HG03097 (cell line): ENCODE results near the gene IGSF21.

Experiments used
- ATAC-seq: cut with Tn5 transposase; IDR thresholded peaks from one replicate; pipeline ENCODE4 v1.9.1; 2021; ENCODE audit not compliant: unreplicated experiment, low FRiP score

The IGSF21 gene

DNA sequence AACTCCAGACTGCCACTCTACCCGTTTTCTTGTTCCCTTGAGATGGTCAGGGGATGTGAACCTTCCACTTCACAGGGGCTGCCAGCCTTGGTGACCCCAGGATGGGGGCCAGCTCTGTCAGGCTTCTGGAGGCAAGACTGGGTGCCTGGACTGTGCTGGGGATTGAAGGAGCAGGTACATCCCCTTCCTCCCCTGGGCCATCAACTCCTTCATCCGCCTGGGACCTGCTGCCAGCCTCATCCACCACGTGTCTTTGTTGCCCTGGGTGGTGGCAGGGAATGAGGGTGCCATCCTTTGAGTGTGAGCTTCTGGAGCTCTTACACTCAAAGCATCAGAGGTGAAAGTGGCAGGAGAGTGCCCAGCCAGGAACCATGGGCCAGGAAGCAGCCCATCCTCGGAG lies 139.6 kb downstream of the IGSF21 start:
- ATAC-seq: no peak

DNA sequence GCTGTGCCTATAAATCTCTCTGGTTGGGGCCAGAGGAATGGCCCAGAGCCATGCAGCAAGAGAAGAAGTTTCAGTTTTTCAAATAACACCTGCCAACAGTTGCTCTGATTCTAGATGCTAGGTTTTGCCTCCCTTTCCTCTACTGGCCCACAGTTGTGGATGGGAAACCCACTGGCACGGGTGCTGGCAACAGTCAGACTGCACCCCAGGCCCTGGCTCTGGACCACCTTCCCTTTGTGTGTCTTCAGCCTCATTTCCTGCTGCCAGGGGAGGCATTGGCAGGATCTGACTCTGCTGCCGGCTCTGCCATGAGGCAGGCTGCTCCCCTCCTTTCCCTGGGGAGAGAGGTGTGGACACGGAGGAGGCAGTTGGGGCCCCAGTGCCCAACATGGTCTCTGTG lies 142.0 kb downstream of the IGSF21 start:
- ATAC-seq: no peak

- no peak for ATAC-seq
Measured at GRCh38 chr1:18253093-18253492, 145.5 kb downstream of the IGSF21 start.

DNA sequence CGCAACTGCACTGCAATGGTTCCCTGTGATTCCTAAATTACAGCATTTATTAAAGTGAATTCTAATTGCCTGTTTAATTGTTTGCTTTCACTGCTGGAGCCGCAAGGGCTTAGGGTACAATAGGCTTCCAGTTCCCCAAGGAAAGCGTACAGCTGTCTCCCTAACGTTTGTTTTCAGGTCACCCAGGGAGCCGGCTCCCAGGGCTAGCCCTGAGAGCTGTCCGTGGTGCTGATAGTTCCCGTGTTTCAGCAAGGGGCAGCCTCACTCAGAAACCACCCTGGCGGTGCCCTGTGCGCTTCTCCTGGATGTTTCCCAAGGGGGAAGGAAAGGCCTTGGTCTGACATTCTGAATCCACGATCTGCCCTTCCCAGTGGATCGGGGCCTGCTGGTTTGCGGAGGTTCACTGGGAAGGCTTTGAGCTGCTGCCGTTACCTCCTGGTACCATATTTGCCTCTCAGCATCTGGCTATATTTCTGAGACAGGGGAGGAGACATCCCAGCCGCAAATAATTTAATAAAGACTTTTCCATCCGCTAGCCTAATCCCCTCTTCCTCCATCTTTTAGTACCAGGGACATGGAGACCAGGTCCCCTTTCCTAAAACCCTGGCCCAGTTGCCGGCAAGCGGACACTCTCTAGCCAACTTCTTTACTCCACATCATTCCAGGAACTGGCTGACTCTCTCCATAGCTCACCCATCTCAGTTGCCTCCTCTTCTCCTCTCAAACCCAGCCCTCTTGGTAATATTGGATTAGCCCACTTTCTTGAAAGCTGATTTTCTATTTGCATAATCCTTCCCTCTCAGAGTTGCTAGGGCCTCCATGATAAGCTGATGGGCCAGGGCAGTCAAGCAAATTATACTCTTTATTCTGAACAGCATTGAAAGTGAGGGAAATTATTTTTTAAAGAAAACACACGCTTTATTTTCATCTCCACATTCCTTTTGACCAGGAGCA lies 149.0 kb downstream of the IGSF21 start:
- ATAC-seq: no peak

GRCh38 chr1:18257778-18258177 lies 150.2 kb downstream of the IGSF21 start:
- ATAC-seq: no peak

DNA sequence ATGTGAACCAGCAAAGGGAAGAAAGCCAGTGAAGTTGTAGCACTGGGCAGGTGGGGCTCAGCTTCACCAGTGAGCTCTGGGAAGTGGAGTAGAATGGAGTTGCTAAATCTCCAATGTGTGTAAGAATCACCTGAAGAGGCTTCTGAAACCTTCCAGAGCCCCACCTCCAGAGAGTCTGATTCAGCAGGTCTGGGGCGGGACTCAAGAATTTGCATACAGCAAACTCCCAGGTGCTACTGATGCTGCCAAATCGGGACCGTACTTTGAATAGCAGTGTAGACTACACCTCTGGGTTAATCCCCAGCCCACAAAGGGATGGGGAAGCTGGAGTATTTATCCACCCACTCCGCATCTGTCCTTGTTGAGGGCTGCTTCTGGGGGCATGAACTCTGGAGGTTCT lies 154.3 kb downstream of the IGSF21 start:
- ATAC-seq: no peak

DNA sequence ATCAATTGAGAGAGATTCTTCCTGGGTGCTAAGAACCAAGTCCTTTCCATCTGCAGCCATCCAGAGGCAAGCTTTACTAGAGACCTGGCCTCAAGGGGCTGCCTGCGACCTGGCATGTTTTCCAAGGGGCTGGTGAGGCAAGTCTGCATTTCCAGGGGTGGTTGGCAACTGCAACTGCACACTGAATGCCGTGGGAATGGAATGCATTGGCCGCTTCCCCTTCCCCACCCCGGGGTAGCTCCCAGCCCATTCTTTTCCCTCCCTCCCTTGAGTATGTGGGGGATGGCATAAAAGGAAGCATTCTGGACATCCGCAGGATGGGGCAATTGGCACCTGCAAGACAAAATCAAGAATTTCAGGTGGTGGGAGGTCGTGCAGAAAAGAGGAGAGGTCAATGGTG lies 155.1 kb downstream of the IGSF21 start:
- ATAC-seq: no peak

DNA sequence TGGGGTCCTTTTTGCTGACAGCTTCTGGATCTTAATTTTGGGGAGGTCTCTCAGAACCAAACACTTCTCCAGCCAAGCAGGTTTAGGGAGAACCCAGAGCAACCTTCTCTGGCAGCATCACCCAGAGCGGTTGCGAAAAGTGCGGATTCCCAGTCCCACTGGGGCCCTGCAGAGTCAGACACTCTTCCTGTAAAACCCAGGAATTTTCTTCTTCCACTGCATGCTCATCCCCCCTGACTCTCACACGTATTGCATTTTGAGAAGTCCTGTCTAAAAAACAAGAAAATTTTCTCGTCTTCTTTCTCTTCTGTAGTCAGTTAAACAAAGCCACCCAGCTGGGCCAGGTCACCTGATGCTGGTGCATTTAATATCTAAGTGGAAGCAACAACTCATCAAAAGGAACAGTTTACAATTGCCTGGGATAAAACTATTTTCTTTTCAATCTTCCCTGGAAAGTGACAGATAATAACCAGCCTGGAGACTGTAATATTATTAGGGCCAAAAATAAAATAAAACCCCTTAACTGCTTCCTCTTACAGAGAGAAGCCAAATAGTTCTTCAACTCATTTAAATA lies 156.0 kb downstream of the IGSF21 start:
- no peak for ATAC-seq

GRCh38 chr1:18264450-18265039 lies 156.9 kb downstream of the IGSF21 start:
- ATAC-seq: no peak

GRCh38 chr1:18265641-18266040 lies 158.0 kb downstream of the IGSF21 start:
- no peak for ATAC-seq

DNA sequence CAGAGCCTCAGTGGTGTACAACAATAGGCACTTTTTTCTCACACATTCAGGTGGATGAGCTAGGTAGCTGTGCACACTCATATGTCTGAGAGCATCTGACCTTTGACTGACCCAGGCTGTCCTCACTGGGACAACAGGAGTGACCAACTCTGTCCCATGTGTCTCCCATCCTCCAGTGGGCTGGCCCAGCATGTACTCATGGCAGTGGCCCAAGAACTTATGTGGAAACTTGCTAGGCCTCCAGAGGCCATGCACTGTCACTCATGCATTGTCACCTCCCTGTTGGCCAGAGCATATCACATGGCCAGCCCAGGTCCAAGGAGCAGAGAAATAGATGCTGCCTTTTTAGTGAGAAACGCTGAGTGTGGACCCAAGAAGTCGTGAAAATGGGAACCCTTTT lies 158.8 kb downstream of the IGSF21 start:
- ATAC-seq: no peak

GRCh38 chr1:18271336-18271735 lies 163.7 kb downstream of the IGSF21 start:
- no peak for ATAC-seq

DNA sequence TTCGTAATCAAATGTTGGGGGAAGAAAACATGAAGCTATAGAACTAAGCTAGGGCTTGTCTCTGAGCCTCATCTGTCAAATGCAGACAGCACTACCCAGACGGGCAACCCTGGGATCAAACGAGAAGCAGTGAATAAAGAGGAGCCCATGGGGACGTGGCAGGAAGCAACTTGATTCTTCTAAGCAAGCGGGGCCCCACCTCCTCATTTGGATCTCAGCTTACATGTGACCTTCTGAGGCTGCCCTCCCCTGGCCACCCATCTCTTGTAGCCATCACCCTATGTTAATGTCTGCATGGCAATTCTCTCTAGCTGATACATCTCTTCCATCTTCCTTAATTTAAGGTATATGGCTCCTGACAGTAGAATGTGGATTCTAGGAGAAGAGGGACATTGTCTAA lies 171.3 kb downstream of the IGSF21 start:
- ATAC-seq: no peak

DNA sequence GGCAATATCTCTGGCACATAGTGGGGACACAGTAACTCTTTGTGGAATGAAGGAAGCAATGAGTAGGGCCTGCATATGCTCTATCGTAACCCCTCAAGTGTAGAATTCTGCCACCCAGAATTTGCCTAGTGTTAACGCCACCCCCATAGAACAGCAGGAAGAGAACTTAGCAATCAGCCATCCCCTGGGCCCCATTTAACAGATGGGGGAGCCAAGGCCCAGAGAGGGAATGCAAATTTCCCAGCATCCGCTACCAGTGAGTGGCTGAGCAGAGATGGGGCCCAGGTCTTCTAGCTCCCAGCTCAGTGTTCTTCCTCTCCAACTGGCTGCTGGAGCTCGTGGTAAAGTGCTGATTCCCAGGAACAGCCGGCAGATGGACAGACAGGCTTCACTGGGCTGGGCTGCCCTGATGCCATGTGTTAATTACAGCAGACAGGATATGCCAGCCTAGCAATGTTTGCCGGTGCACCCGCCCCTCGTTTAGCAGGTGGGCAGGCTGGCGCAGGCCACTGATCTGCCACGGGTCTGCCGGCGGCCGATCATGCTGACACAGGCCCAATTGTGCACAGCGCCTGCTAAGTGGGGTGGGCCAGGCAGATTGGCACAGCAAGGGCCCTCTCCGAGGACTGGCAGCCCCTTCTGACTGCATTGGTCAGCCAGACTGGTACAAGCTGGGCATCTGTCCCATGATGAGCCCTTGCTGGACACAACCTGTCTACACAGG lies 171.9 kb downstream of the IGSF21 start:
- no peak for ATAC-seq

DNA sequence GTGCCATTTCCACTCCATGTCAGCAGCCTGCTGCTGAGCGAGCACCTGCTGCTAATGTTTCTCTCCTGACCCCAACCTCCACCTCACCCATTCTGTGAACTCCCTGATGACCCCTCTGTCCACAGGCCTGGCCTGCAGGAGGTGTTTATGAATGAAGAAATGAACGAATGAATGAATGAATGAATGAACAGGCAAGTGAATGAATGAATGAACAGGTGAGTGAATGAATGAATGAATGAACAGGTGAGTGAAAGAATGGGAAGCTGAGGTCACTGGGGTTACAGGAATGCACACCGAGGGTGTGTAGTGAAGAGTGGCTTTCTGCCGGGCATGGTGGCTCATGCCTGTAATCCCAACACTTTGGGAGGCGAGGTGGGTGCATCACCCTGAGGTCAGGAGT lies 173.4 kb downstream of the IGSF21 start:
- ATAC-seq: no peak

GRCh38 chr1:18282851-18283600 lies 175.4 kb downstream of the IGSF21 start:
- ATAC-seq: no peak

- ATAC-seq: no peak
Measured at GRCh38 chr1:18283601-18284385, 176.2 kb downstream of the IGSF21 start.

DNA sequence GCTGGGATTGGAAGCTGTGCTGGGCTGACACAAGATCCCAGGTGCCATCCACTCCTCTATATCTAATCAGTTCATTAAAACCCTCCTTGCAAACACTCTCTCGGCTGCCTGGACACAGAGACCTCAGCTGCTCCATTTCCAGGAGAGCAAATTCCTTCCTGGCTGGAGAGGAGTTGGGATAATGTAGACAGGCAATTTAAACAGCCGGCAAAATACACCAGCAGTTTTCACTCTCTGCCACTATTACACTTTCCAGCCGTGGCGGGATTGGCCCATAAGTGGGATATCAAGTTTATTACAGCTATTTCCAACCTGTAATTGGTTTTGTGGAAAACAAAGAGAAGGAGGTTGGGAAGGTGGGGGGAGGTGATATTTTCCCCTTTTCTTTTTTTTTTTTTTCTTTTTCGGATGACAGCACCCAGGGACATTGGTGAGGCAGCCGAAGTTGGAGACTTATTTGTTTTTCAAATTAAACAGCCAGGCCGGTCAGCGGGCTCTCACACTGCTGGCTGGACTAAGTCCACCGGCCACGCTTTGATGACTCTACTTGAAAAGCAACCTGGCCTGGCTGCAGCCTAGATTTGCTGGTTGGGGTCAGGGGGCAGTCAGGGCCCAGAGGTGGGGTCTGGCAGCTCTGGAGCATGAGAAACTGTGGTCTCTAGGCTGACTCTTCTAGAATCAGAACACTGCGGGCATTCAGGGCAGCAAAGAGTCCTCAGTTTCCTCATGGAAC lies 177.4 kb downstream of the IGSF21 start:
- no peak for ATAC-seq

- no peak for ATAC-seq
Measured at GRCh38 chr1:18285538-18285924, 177.9 kb downstream of the IGSF21 start.
